Body of pancreas (tissue), 4 donors: ENCODE results near the gene SCAF11. TPM values are rescaled to one million over a fixed set of nuclear protein-coding genes. Genes with fewer than 3 reads are reported as not detected.
"Not testable (repeated sequence)": the region's sequence is repeated elsewhere in the genome, so short reads cannot be mapped to it uniquely, and the experiment has no call there.

Experiments used
- ATAC-seq: fragments of 150-250 bp; one replicate; pipeline ENCODE4 v1.9.1; 2016
- DNase-seq, 4 donors: peaks; one replicate each; pipeline ENCODE4 v3.0.0-alpha.2; 2019
- H3K27ac ChIP-seq, 4 donors: fragments of 200-600 bp; sonication (generic); 1 replicate in 3 of 4; 2 replicates in 1 of 4; pipeline versions ENCODE4 v1.5.1 to v1.6.1; 2016 to 2019; ENCODE audit warnings: mild to moderate bottlenecking in 1 of 4, mixed read lengths in 1 of 4, moderate library complexity in 1 of 4
- H3K27me3 ChIP-seq, 2 donors: fragments of 200-600 bp; sonication (generic); one replicate each; pipeline ENCODE4 v1.6.0; 2016; ENCODE audit warnings: mild to moderate bottlenecking in 1 of 2
- H3K36me3 ChIP-seq, 2 donors: fragments of 200-600 bp; sonication (generic); replicated peaks in 1 of 2; 2 replicates each; pipeline ENCODE4 v1.5.1; 2016; ENCODE audit warnings: low read depth in 2 of 2; ENCODE audit not compliant: insufficient read depth in 1 of 2
- H3K4me1 ChIP-seq: fragments of 200-600 bp; sonication (generic); one replicate; pipeline ENCODE4 v1.6.0; 2016
- H3K4me3 ChIP-seq, 2 donors: fragments of 200-600 bp; sonication (generic); 1 replicate in 1 of 2; 2 replicates in 1 of 2; pipeline ENCODE4 v1.5.1; 2016 to 2019
- H3K9me3 ChIP-seq, 3 donors: fragments of 200-600 bp; sonication (generic); 1 replicate in 2 of 3; 2 replicates in 1 of 3; pipeline ENCODE4 v1.5.1; 2016
- CTCF ChIP-seq, 7 experiments: fragments of 450-650 bp in 4 of 7; fragments of 200-600 bp in 3 of 7; sonication (generic) in 3 of 7; IDR thresholded peaks; one replicate each; pipeline ENCODE4 v1.5.1; 2016 to 2019; ENCODE audit warnings: antibody characterized with exemption in 7 of 7
- POLR2A ChIP-seq, 3 donors: fragments of 450-650 bp; IDR thresholded peaks; one replicate each; pipeline ENCODE4 v1.6.1; 2016; ENCODE audit warnings: antibody characterized with exemption in 3 of 3, mild to moderate bottlenecking in 2 of 3
- WGBS, 2 donors: methylation state at CpG; one replicate each; pipeline ENCODE4 v1.1.5; 2017; 5-methylcytosine and 5-hydroxymethylcytosine counted together
- intact Hi-C: fragments of 100-400 bp; cut with DNase I; formaldehyde crosslinking; loops from one replicate; pipeline ENCODE4 v1.15.1; 2023
- total RNA-seq, 2 donors: library from RNA; depleted of rRNA; stranded (reverse); fragments of >200 nt; gene quantifications; one replicate each; pipeline ENCODE4 v1.1.0, GENCODE V29; 2016

The SCAF11 gene
- total RNA-seq, 2 donors from 2014 or later: 79.1 to 104 TPM

GRCh38 chr12:46020768-46021167, 30.4 kb upstream of the SCAF11 start:
- DNase-seq (no peak), ATAC-seq (no peak)
- peaks cover 0 to 2% (median 0%) of the 10 kb centered on the region in 3 donors for H3K9me3 ChIP-seq
- no peaks in the 10 kb centered on the region for H3K4me1 ChIP-seq
- intact Hi-C loops: no loop called here
- H3K36me3 ChIP-seq: no peaks in the 10 kb centered on the region
- H3K27me3 ChIP-seq: no peaks in the 10 kb centered on the region
- no peak overlapping the region for H3K4me3 ChIP-seq
- TF ChIP-seq CTCF (IDR thresholded peaks at IDR 0.05): no peak
- no peak for TF ChIP-seq POLR2A (IDR thresholded peaks at IDR 0.05)
- no peak overlapping the region for H3K27ac ChIP-seq

GRCh38 chr12:46018712-46019111, 28.3 kb upstream of the SCAF11 start:
- 61 to 71% methylated on average over 4 of the region's 4 CpGs for WGBS, 2 donors
- H3K4me1 ChIP-seq, H3K36me3 ChIP-seq, DNase-seq, ATAC-seq, intact Hi-C loops, H3K27me3 ChIP-seq, H3K27ac ChIP-seq, H3K4me3 ChIP-seq, H3K9me3 ChIP-seq: not testable (repeated sequence)

DNA sequence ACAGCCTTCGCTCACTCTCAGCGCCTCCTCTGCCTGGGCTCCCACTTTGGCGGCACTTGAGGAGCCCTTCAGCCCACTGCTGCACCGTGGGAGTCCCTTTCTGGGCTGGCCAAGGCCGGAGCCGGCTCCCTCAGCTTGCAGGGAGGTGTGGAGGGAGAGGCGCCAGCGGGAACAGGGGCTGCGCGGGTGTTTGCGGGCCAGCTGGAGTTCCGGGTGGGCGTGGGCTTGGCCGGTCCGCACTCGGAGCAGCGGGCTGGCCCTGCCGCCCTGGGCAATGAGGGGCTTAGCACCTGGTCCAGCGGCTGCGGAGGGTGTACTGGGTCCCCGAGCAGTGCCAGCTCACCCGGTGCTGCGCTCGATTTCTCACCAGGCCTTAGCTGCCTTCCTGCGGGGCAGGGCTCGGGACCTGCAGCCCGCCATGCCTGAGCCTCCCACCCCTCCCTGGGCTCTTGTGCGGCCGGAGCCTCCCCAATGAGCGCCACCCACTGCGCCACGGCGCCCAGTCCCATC, 27.5 kb upstream of the SCAF11 start:
- DNase-seq, H3K4me1 ChIP-seq, H3K36me3 ChIP-seq, H3K27me3 ChIP-seq, intact Hi-C loops, H3K4me3 ChIP-seq, ATAC-seq, H3K9me3 ChIP-seq, H3K27ac ChIP-seq: not testable (repeated sequence)
- 89 to 90% methylated on average over 21 to 23 of the region's 33 CpGs for WGBS, 2 donors

DNA sequence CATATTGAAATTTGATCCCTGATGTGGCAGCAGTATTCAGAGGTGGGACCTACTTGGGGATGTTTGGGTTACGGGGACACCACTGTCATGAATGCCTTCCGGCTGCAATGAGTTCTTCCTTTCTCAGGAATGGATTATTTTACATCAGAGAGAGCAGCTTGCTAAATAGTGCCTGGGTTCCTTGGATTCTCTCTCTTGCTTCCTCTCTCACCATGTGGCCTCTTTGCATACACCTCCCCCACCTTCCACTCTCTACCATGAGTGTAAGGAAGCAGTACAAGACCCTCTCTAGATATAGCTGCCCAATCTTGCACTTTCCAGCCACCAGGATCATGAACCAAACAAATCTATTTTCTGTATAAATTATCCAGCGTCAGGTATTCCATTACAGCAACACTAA, 15.4 kb upstream of the SCAF11 start:
- ATAC-seq: no peak
- H3K4me3 ChIP-seq: no peak overlapping the region
- no peak for DNase-seq
- 77 to 85% methylated on average over 3 of the region's 3 CpGs for WGBS, 2 donors
- no peaks in the 10 kb centered on the region for H3K9me3 ChIP-seq
- intact Hi-C loops: no loop called here
- H3K27me3 ChIP-seq: no peaks in the 10 kb centered on the region
- no peaks in the 10 kb centered on the region for H3K36me3 ChIP-seq
- H3K27ac ChIP-seq: no peak overlapping the region
- TF ChIP-seq POLR2A (IDR thresholded peaks at IDR 0.05) (no peak), CTCF (IDR thresholded peaks at IDR 0.05) (no peak)
- no peaks in the 10 kb centered on the region for H3K4me1 ChIP-seq

GRCh38 chr12:46005151-46005797, 14.9 kb upstream of the SCAF11 start:
- TF ChIP-seq POLR2A (IDR thresholded peaks at IDR 0.05) (no peak), CTCF (IDR thresholded peaks at IDR 0.05) (peak in 6 of 7 experiments; percentile 17 to 43 (median 34))
- 65 to 68% methylated on average over 2 of the region's 2 CpGs for WGBS, 2 donors
- no peak for DNase-seq
- H3K4me3 ChIP-seq: no peak overlapping the region
- no peaks in the 10 kb centered on the region for H3K4me1 ChIP-seq
- H3K27me3 ChIP-seq: no peaks in the 10 kb centered on the region
- intact Hi-C loops: no loop called here
- no peak overlapping the region for H3K27ac ChIP-seq
- H3K9me3 ChIP-seq: no peaks in the 10 kb centered on the region
- ATAC-seq: no peak
- H3K36me3 ChIP-seq: no peaks in the 10 kb centered on the region

DNA sequence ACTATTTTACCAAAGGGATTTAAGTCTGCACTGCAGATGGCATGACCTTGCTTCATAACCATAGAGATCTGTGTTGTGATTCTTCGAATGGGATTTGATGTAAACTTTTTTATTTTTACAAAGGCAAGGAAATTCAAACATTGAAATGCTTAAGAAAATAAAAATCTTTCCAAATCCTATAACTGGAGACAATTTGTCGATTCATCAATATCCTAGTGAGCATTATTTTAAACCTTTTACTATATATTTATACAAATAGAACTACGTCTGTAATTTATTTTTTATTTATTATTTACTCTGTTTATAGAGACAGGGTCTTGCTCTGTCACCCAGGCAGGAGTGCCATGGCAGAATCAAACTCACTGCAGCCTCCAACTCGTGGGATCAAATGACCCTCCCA, 14.3 kb upstream of the SCAF11 start:
- no peaks in the 10 kb centered on the region for H3K27me3 ChIP-seq
- H3K9me3 ChIP-seq: no peaks in the 10 kb centered on the region
- H3K27ac ChIP-seq: no peak overlapping the region
- DNase-seq (no peak), ATAC-seq (no peak)
- WGBS, 2 donors: 44 to 46% methylated on average over 4 of the region's 4 CpGs
- intact Hi-C loops: no loop called here
- H3K4me1 ChIP-seq: no peaks in the 10 kb centered on the region
- H3K36me3 ChIP-seq: no peaks in the 10 kb centered on the region
- H3K4me3 ChIP-seq: no peak overlapping the region
- TF ChIP-seq POLR2A (IDR thresholded peaks at IDR 0.05): no peak
- TF ChIP-seq CTCF (IDR thresholded peaks at IDR 0.05): no peak

GRCh38 chr12:46000076-46000475, 9.7 kb upstream of the SCAF11 start:
- H3K27ac ChIP-seq, DNase-seq, ATAC-seq, H3K27me3 ChIP-seq, intact Hi-C loops, H3K9me3 ChIP-seq, H3K4me3 ChIP-seq, H3K36me3 ChIP-seq, H3K4me1 ChIP-seq: not testable (repeated sequence)
- 80 to 94% methylated on average over 16 to 17 of the region's 30 CpGs for whole genome bisulfite sequencing, 2 donors
